CD4-positive, alpha-beta T cell treated with Interleukin-17A for 4 hours (primary cell): ENCODE data around the gene THRA.

Experiments
- DNase-seq: peaks from one replicate; pipeline ENCODE4 v3.0.0-alpha.2; 2020; ENCODE audit warnings: mixed read lengths

The THRA gene

DNA sequence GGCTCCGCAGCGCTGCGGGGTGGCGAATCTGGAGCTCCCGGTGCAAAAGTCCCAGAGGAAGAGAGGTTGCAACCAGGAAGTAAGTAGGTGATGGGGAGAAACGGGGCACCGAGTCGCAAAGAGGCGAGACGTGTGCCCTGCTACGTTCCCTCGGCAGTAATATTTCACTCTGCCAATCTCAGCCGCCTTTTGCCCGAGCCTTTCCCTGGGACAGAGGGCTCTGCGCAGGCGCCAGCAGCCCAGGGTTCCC is 37.6 kb downstream of the THRA start, which contains the start of gene NR1D1:
NR1D1 (minus strand) TSS at position 171 of the 250 bp plus-strand sequence. CDS start 495 bp downstream, outside the sequence.
- DNase-seq: no peak

GRCh38 chr17:40100669-40101366 is 38.1 kb downstream of the THRA start:
- DNase-seq: peak; percentile 90

DNA sequence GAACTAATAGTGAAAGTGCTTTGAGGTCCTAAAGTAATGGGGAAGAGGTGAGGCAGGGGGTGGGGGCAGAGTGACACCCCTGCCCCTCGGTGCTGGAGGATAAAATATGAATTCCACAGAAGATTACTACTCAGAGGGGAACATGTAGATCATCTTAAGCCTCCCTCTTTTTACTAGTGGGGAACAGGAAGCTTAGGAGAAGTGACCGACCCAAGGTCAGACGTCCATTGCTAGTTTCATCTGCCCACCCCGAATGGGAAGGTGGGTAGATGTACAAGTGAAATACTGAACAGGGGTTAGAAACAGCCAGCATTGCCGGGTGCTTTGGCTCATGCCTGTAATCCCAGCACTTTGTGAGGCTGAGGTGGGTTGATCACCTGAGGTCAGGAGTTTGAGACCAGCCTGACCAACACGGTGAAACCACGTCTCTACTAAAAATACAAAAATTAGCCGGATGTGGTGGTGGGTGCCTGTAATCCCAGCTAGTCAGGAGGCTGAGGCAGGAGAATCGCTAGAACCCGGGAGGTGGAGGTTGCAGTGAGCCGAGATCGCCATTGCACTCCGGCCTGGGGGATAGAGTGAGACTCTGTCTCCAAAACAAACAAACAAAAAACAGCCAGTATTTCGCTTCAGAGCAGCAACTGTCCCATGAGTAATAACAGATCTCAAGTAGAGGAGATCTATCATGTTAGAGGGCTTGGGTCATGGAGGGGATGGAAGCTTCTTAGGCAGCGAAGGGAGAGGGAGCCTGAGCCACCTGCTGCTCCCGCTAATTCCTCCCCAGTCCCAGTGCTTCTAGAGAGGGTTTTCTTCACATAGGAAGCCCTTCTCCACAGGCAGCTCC is 38.8 kb downstream of the THRA start:
- DNase-seq: no peak

- no peak for DNase-seq
Measured at GRCh38 chr17:40103071-40103661, 40.4 kb downstream of the THRA start.

- DNase-seq: no peak
Measured at GRCh38 chr17:40103688-40104087, 40.9 kb downstream of the THRA start.

- no peak for DNase-seq
Measured at GRCh38 chr17:40104594-40105486, 42.1 kb downstream of the THRA start.

GRCh38 chr17:40105861-40106759 is 43.3 kb downstream of the THRA start:
- no peak for DNase-seq

DNA sequence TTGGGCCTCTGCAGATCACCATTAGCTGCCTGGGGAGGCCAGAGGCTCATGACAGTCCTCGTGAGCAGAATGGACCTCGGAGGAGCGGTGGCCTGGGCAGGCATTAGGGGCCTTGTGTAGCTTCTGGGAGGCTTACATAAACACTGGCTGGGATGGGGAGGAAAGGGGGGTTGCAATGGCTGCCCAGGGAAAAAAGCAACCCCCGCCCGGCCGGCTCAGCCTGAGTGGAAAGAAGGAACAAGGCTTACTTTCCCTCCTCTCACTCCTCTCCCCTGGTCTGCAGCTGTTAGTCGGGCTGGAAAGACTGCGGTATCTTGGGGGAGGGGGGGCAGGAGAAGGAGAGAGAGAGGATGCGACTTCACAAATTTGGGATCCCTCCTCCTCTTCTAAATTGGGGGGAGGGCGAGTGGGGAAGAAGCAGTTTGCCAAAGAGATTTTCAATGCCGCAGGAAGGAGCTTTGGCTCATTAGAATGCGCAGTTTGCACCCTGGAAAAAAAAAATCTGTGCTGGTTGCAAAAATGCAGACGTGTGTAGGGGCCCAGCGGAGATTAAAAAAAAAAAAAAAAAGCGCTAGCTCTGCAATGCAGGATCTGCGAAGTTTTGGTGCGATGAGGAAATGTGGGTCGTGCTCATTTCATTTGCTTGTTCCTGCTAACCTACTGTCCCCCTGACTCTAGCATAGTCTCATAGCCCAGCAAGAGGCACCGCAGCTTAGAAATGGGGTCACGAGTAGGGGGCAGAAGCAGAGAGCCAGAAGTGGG is 44.2 kb downstream of the THRA start:
- peak; percentile 48 for DNase-seq

DNA sequence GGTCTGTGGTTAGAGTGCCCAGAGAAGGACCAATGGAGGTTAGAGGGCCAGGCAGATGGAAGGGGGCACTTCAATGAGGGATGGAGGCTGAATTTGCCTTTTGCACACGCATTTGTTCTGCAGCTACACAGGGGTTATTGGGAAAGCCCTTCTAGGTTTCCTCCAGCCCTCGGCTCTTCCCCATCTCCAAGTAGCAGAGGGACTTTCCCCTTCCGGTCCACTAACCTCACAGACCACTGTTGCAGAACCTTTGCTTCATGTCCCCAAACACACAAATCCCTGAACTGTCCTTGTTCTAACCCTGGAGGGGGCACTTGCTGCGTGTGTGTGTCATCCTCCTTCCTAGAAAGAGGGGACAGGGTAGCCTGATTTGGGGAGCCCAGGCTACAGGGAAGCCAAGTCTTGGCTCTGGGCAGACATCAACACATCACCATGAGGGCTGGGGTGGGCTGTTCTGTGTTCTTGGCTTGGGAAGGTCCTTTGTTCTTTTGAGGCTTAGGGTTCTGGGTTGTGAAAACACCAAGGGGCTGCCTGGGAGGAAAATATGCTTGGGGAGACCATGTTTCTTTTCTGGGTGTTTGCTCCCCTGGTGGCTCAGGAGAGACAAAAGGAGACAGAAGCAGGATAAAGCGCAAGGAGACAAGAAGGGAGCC is 44.9 kb downstream of the THRA start:
- no peak for DNase-seq

GRCh38 chr17:40108970-40109824 is 46.4 kb downstream of the THRA start:
- DNase-seq: peak; percentile 36

DNA sequence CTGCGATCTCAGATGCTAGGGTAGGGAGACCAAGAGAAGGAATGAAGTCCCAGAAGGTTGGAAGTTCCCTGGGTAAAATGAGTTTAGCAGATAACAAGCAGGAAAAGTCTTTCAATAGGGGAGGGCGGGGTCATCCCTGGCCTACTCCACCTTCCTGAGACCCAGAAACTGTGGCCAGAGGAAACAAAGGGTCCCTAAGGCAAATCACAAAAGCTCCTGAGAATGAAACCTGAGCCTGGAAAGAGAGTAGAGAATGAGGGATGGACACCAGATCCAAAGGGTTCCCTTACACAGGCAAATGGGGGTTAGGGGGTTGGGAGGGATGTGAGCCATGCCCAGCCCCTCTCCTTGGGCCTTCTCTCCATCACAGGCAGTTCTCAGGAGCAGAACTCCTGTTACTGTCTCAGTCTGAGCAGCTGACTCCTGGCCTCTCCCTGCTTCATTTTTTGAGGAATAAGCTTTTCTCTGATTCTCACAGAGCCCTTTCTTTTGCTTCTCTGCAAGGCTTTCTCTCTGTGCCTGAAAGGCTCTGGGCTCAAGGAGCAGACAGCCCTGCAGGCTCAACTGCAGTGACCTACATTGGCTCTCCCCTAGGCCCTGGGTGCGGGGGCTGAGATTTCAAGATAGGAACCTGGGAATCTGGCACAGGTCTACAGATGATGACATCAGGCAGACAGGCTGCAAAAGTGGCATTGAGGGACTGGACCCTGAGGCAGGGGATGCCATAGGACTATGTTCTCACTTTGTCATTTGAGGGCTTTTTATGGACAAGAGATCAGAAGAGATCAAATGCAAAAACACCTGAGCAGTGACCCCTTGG is 47.5 kb downstream of the THRA start:
- DNase-seq: no peak

- DNase-seq: peak; percentile 78
Measured at GRCh38 chr17:40111221-40112128, 48.7 kb downstream of the THRA start.

GRCh38 chr17:40112191-40112711 is 49.5 kb downstream of the THRA start:
- no peak for DNase-seq

- no peak for DNase-seq
Measured at GRCh38 chr17:40112718-40113109, 49.9 kb downstream of the THRA start.

DNA sequence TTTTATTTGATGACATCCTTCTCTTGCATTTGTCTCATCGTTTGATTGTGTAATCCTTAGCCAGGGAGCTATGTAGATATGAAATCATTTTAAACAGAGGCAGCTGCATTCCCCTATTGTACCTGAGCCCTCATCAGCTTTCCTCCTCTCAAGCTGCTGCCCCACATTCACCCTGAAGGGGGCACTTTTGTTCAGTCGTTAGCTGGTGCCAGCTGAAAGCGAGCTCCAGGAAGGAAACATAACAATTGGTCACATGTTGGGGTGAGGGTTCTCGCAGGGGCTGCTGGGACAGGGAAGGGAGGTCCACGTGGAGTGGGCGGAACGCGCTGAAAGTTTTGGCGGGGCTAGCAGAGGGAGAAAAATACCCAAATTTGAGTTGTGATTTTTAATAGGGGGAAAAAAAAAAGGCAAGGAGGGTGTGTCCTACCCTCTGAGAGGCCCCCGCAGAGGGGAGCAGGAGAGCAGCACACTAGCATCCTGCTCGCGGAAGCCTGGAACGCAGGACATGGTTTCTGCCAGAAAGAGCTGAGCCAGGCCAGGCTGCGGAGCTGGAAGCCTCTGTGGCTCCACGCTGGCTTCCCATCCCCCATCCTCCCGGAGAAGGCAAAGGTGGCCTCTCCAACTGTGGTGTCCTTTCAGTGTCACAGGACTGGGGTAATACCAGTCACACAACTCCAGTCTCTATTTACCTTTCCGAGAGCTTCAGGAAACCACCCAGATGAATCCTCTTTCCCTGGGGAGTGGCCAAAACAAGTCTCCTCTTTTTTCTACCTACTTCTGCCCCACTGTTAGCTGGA is 50.5 kb downstream of the THRA start:
- peak; percentile 91 for DNase-seq

GRCh38 chr17:40113907-40114245 is 51.1 kb downstream of the THRA start:
- DNase-seq: no peak

DNA sequence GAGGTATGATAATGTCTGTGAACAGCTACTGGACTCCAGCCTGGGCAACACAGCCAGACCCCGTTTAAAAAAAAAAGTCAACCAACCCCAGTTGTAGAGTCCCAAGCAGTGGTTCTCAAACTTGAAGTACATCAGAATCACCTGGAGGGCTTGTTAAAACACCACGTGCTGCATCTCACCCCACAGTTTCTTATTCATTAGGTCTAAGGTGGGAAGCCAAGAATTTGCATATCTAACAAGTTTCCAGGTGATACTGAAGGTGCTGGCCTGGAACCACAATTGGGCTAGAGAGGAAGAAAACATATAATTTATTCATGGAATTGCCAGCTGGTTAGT is 52.3 kb downstream of the THRA start:
- DNase-seq: no peak
